GM18868 (cell line): ENCODE data around the gene ANO10.

Experiments
- ATAC-seq: cut with Tn5 transposase; IDR thresholded peaks from one replicate; pipeline ENCODE4 v1.9.1; 2021; ENCODE audit warnings: mild to moderate bottlenecking, moderate library complexity; ENCODE audit not compliant: unreplicated experiment

The ANO10 gene

GRCh38 chr3:43388915-43389314, 232.9 kb downstream of the ANO10 start:
- ATAC-seq: no peak

DNA sequence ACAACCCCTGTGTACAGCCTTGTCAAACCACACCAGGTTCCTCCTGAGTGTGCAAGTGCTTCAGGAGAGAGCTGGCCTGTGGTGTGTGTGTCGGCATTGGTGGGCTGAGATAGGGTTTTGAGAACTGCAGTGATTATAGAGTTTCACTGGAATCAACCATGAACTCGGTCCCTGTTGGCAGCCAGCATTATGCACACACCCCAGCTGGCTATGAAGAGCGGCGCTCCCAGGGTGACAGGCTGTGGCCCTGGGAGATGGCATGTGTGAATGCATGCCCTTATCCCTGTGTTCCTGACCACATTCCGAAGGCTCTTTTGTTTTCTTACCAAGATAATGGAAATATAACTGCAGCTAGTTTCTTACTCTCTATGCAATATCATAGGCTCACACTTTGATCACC, 233.6 kb downstream of the ANO10 start:
- ATAC-seq: no peak

GRCh38 chr3:43379343-43379742, 242.5 kb downstream of the ANO10 start:
- no peak for ATAC-seq

DNA sequence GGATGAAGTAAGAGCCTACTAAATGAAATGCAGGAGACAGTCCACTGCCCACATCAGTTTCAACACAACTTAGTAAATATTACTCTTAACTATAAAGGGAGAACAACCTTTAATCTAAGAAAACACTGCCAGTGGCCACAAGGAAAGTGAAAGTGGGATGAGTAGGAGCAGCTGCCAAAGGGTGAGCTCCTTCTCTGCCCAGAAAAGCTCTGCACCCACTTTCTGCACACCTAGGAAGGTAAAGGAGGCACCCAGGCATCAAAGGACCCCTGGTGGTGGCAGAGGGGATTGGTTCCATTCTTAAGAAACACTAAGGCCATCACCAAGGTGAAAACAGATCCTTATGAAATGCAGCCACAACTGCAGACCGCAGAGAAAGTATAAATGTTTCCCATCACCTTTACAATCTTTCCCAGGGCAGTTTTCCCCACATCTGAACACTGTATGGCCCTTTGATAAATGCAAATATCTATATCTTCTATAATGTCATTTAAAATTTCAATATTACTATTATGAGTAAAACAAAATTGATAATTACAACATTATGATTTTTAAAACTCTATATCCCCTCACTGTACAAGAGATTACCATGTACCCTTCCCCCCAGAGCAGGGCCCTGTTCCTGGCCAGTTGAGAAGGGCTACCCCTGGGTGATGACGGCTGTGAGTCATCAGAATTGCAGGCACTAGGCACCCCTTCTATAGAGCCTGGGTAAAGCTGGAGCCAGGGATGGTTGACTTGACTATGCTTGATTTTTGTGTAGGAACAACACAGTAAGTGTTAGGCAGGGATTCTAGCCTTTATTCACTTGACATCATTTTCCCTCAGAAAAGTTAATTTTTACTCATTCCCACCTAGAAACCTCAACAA, 243.5 kb downstream of the ANO10 start:
- peak; percentile 84 for ATAC-seq

GRCh38 chr3:43373560-43373928, 248.3 kb downstream of the ANO10 start:
- no peak for ATAC-seq

DNA sequence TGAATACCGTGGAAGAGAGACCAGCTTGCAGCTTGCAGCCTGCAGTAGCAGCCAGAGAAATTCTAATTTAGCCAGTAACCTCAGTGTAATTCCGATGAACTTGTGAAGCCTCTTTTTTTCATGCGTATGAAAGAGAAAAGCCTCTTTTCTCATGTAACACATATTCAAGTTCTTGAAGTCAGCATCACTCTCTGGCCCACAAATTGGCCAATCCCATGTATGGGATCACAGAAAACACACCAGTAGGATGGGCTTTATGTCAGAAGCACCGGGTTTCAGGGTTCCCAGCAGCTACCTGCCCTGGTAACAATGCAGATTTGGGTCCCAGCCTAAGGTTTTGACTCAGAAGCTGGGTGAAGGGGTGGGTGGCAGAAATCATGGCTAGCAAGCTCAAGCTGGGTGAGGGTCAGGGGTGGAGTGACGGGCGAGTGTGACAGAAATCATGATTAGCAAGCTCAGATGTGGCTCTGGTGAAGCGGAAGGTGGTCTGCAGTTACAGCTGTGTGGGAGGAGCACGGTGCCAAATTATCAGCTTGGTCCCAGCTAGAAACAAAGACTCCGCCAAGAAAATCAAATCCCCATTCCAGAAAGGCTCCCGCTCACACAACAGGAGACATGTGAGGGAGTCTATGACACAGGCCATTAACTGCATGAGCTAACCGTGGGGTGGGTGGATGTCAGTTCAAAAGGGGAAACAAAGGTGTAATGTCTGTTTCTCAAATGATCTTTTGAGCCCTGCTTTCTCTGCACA, 248.8 kb downstream of the ANO10 start:
- no peak for ATAC-seq

DNA sequence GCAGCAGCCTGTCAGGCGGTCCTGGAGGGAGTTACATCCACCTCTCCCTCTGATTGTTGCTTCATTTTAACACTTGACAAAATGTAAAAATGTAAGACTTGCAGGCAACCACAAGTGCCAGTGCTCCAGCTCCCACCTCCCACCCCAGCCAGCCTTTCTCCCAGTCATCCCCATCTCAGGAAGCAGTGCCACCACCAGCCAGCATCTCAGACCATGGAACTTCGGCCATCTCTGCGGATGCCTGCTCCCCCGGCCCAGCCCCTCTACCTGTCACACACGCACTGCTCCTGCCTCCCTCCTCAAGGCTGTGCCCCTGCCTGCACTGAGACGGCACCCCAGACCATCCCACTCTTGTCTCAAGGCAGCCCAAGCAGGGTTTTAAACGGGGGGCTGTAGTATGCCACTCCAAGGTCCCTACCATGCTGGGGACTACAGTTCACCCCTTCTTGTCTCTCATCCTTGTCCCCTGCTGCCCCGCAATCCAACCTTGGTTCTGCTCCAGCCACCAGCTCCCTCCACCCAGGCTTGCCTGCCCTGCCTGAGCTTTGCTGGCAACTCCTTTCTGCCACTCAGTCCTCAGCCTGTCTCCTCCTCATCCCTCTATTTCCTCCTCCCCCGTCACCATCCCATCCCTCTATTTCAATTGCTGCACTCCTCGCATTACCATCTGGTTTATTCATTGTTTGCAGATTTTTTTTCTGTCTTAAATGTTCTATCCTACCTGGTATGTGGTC, 249.6 kb downstream of the ANO10 start:
- ATAC-seq: no peak

GRCh38 chr3:43371494-43371893, 250.3 kb downstream of the ANO10 start:
- no peak for ATAC-seq

DNA sequence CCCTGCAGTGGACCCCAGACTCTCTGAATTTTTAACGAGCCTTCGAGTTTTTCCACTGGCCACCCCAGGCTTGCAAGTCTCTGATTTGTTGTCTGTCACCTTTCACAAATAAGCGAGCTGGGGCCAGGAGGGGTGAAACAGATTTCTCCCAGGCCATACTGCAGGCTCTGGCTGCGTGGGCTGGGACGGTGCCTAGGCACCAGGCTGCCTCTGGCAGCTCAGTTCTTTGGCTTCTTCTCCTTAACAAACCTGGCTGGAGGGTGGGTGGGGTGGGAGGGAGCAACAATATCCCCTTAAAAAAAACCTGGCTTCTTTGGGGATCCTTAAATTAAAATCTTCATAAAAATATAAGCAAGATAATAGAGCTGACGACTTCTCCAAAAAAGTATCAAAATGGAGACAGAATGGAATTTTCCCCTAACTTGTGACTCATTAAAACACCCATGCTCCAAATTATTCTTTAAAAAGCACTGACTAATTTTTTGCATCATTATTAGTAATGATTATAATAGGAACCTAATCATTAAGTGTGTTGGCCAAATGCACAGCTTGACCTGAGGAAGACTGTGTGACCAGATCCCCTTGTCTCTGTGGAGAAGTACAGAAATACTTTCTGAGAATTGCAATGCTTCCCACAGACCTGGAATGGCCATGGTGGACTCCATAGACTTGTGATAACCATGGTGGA, 251.4 kb downstream of the ANO10 start:
- no peak for ATAC-seq

- ATAC-seq: no peak
Measured at GRCh38 chr3:43369404-43370292, 252.2 kb downstream of the ANO10 start.

GRCh38 chr3:43366885-43367284, 254.9 kb downstream of the ANO10 start:
- ATAC-seq: no peak

DNA sequence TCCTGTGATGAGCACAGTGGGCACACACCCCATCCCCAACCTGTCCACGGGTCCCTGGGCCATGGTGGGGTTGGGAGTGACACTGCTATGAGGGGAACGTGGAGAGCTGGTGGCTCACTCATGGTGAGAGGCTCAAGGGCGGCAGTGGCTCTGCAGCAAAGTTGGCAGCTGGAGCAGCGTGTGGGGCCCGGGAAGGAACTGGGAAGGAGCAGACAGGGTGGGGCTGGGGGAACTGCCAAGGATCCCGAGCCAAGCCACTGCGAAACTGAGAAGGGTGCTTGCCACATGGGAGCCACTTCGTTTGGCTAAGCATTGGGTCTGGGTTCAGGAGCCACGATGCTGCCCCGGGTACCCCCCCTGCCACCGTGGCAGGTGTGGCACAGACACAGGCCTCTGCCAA, 255.3 kb downstream of the ANO10 start:
- no peak for ATAC-seq

- no peak for ATAC-seq
Measured at GRCh38 chr3:43365601-43366305, 256.1 kb downstream of the ANO10 start.

DNA sequence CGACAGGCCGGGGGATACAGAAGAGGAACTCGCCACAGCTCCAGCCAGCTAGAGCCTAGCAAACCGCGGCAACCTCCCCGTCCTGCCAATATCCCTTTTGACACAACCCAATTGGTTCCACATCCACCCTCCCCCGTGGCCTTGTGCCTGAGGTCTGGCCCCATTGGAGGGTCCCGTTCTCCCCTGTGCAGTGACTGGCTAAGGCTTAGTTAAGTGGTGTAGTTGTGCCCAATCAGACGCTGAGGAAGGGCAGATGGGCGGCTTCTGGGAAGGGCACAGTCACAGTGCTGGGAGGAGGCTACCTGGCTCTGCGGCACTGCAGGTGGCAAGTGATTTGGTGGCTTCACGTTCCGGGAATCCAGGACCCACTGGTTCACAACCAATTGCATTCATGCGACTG, 256.9 kb downstream of the ANO10 start:
- no peak for ATAC-seq

DNA sequence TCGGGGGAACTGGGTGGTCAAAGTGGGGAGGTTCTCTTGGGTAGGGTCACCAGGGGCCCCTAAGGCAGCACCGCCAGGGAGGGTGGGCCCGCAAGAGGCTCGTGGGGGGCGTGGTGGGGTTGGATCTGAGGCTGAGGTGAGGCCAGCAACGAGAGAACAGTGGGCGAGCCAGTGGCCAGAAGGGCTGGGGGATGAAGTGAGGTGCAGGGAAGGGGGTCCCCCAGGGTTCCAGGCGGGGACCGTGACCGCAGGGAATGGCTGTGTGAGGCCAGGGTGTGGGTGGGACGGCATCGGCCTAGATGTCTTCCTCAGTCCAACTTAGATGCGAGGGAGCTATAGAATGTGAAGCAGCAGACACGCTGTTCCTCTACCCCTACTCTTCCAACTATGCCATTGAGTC, 257.3 kb downstream of the ANO10 start:
- ATAC-seq: no peak

- ATAC-seq: no peak
Measured at GRCh38 chr3:43363621-43364266, 258.1 kb downstream of the ANO10 start.

DNA sequence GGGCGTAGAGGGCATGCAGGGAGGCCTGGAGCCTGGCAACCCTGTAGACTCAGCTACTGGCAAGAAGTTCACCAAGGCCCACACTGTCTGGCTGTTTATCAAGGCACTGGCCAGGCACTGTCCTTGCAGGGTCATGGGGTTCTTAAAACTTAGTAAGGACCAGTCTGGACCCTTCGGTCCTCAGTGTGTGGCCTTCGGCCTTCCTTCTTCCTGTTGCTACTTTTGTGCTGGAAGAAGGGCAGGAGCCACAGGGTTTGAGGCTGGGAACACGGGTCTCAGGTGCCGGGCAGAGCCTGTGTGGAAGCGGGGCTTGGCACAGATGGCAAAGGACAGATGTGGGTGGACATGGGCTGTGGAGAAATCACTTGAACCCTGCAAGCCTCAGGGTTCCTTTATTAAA, 258.9 kb downstream of the ANO10 start:
- ATAC-seq: no peak

GRCh38 chr3:43362183-43362582, 259.6 kb downstream of the ANO10 start:
- no peak for ATAC-seq

DNA sequence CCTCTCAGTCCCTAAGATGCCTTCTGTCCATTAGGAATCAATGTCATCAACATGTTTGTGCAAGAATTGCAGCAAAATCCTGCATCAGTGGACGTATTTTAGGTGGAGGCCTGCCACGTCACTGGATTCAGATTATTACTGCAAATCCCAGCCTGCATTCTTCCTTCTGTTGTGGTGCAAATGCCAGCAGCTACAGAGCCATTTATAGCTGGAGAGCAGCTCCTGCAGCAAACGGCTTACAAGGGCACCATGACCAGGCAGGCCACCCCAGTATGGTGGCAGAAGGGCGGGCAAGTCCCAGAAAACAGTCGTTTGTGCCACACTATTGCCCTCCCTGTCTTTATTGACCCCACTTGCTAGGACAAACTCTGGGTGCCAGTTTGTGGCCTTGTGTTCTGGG, 260.7 kb downstream of the ANO10 start:
- ATAC-seq: no peak
